WTC11 (cell line): ENCODE data around the gene BBS9. TPM values are rescaled to one million over a fixed set of nuclear protein-coding genes. Genes with fewer than 3 reads are reported as not detected.

Experiments
- ATAC-seq: fragments of 200-7000 bp; cut with Tn5 transposase; 2 replicates; pipeline ENCODE4 v1.10.0; 2021; ENCODE audit warnings: mild to moderate bottlenecking, moderate library complexity
- CTCF ChIA-PET: fragments of 300-600 bp; sonication (Branson Sonifier 250); formaldehyde crosslinking; loops from one replicate; lab custom pipeline; 2021; ENCODE audit warnings: antibody characterized with exemption; lab: Charles Lee
- POLR2A ChIA-PET: fragments of 350-600 bp; sonication (Branson Sonifier 250); formaldehyde crosslinking; loops from one replicate; lab custom pipeline; 2021; ENCODE audit warnings: antibody characterized with exemption; lab: Charles Lee
- DNase-seq: peaks from one replicate; pipeline ENCODE4 v3.0.0; 2021; ENCODE audit warnings: low spot score
- H3K27ac Mint-ChIP-seq: 2 replicates; pipeline ENCODE4 v1.8.0; 2021; ENCODE audit warnings: mixed read lengths
- H3K27me3 Mint-ChIP-seq: 2 replicates; pipeline ENCODE4 v1.8.0; 2021; ENCODE audit warnings: low read depth, mild to moderate bottlenecking, moderate library complexity, mixed read lengths
- H3K36me3 Mint-ChIP-seq: 2 replicates; pipeline ENCODE4 v1.8.0; 2021; ENCODE audit warnings: mixed read lengths
- H3K4me1 Mint-ChIP-seq: 2 replicates; pipeline ENCODE4 v1.8.0; 2022; ENCODE audit warnings: mixed read lengths
- H3K4me3 Mint-ChIP-seq: 2 replicates; pipeline ENCODE4 v1.8.0; 2021; ENCODE audit warnings: mild to moderate bottlenecking, moderate library complexity, mixed read lengths
- H3K9me3 Mint-ChIP-seq: 2 replicates; pipeline ENCODE4 v1.8.0; 2021; ENCODE audit warnings: mixed read lengths
- CREB1 ChIP-seq: sonication (generic); formaldehyde crosslinking; IDR thresholded peaks from 2 replicates; pipeline ENCODE4 v1.8.0; 2023; ENCODE audit warnings: mild to moderate bottlenecking, missing genetic modification reagents
- KAT7 ChIP-seq: sonication (generic); formaldehyde crosslinking; IDR thresholded peaks from 2 replicates; pipeline ENCODE4 v1.8.1; 2023; ENCODE audit warnings: missing genetic modification reagents, mild to moderate bottlenecking, borderline replicate concordance
- MXD4 ChIP-seq: fragments of 250-450 bp; sonication (Bioruptor Pico); IDR thresholded peaks from 2 replicates; pipeline ENCODE4 v1.8.0; 2021; ENCODE audit warnings: mild to moderate bottlenecking, moderate library complexity, borderline replicate concordance
- NR1H2 ChIP-seq: sonication (generic); formaldehyde crosslinking; IDR thresholded peaks from 2 replicates; pipeline ENCODE4 v1.9.0; 2021; ENCODE audit warnings: mild to moderate bottlenecking, moderate library complexity, missing genetic modification reagents
- ZBTB21 ChIP-seq: sonication (generic); formaldehyde crosslinking; IDR thresholded peaks from 2 replicates; pipeline ENCODE4 v1.8.1; 2023; ENCODE audit warnings: mild to moderate bottlenecking, missing genetic modification reagents, borderline replicate concordance
- total RNA-seq: library from RNA; stranded (reverse); gene quantifications from 3 replicates; pipeline ENCODE4 v1.2.3, GENCODE V29; 2021
- TF ChIP-seq, protein P1 (sequence below): sonication (generic); formaldehyde crosslinking; IDR thresholded peaks from 2 replicates; pipeline ENCODE4 v1.8.1; 2022; ENCODE audit warnings: low read depth, missing genetic modification reagents, borderline replicate concordance
- TF ChIP-seq, protein P2 (sequence below): fragments of 200-600 bp; IDR thresholded peaks from 2 replicates; pipeline ENCODE4 v1.8.0; 2022; ENCODE audit warnings: antibody characterized with exemption
- TF ChIP-seq, protein P3 (sequence below): sonication (generic); formaldehyde crosslinking; IDR thresholded peaks from 2 replicates; pipeline ENCODE4 v1.8.1; 2023; ENCODE audit warnings: mild to moderate bottlenecking, missing genetic modification reagents, moderate library complexity
- TF ChIP-seq, protein P4 (sequence below): sonication (generic); formaldehyde crosslinking; IDR thresholded peaks from 2 replicates; pipeline ENCODE4 v1.8.0; 2023; ENCODE audit warnings: missing genetic modification reagents, mild to moderate bottlenecking, borderline replicate concordance
- TF ChIP-seq, protein P5 (sequence below): sonication (generic); formaldehyde crosslinking; IDR thresholded peaks from 2 replicates; pipeline ENCODE4 v1.8.1; 2023; ENCODE audit warnings: mild to moderate bottlenecking, missing genetic modification reagents
- TF ChIP-seq, protein P6 (sequence below): sonication (generic); formaldehyde crosslinking; IDR thresholded peaks from 2 replicates; pipeline ENCODE4 v1.8.1; 2023; ENCODE audit warnings: mild to moderate bottlenecking, missing genetic modification reagents, borderline replicate concordance

BBS9 gene
- total RNA-seq, 1 experiment from 2014 or later, result 56.6 TPM

DNA sequence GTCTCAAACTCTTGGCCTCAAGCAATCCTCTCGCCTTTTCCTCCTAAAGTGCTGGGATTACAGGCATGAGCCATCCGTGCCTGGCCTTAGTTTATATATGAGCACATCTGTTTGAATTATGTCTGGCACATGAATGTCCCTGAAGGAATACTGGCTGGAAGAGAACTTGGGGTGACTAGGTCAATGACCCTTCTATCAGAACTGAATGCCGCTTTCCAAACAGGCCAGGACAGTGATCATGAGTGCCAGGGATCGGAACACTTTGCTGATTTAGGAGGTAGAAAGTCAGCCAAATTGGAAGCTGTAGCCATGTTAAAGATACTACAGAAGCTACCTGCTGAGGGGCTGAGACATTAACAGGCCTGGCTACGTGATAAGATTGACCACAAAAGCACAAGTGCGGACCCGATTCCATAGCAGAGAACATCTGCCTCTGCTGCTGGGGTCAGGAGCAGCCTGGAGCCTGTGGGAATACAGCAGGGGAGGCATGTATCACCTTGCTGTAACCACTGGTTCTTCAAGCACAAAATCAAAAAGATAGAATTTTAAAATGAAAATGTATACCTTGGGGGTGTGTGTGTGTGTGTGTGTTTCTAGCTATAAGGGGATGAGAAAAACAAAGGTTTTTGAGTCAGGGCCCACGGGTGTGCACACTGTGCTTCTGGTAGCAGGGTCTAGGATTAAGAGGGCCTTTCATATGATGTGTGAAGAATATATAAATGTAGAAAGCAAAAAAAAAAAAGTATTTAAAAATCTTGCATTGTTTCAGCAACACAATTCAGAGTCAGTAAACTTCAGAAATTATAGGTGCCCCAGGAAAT, 293.7 kb downstream of the BBS9 start:
- CTCF ChIA-PET, result interaction anchor here (0.8 to 2.6 kb wide), 10 partner anchors 17 to 665 kb away, joined by 3 to 9 read pairs (median 4); no protein-coding TSS in a partner anchor
- DNase-seq, result no peak
- POLR2A ChIA-PET, result interaction anchor here (0.8 kb wide), 1 partner anchor 183 kb away, joined by 3 read pairs; no protein-coding TSS in a partner anchor

DNA sequence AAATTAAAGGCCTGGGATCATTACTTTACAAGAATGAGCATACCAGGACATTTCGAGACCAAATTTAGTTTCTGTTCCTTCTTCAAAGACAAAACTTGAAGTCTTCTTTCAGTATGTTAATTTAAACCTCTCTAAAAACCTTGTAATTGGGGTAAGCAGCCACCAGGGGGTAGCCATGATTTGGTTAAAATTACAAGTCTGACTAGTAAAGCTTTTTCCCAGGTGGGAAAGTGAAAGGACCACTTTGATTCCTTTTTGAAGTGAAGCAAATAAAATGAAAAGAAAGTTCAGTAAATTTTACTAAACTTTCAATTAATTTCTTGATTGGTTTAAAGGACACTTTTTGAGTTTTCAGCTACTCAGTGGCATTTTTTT, 294.3 kb downstream of the BBS9 start:
- Mint-ChIP-seq H3K36me3 (no peaks in the 10 kb centered on the region), H3K27me3 (no peaks in the 10 kb centered on the region), H3K27ac (no peak overlapping the region), H3K4me3 (no peak overlapping the region), H3K9me3 (no peaks in the 10 kb centered on the region), H3K4me1 (peaks cover 9% of the 10 kb centered on the region)
- ATAC-seq (peak; percentile 38; the same call in 1 of the 2 replicates), DNase-seq (peak; percentile 35)
- TF ChIP-seq, protein P1, sequence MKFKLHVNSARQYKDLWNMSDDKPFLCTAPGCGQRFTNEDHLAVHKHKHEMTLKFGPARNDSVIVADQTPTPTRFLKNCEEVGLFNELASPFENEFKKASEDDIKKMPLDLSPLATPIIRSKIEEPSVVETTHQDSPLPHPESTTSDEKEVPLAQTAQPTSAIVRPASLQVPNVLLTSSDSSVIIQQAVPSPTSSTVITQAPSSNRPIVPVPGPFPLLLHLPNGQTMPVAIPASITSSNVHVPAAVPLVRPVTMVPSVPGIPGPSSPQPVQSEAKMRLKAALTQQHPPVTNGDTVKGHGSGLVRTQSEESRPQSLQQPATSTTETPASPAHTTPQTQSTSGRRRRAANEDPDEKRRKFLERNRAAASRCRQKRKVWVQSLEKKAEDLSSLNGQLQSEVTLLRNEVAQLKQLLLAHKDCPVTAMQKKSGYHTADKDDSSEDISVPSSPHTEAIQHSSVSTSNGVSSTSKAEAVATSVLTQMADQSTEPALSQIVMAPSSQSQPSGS (CRISPR knock-in tag), result no peak
- TF ChIP-seq, protein P2, sequence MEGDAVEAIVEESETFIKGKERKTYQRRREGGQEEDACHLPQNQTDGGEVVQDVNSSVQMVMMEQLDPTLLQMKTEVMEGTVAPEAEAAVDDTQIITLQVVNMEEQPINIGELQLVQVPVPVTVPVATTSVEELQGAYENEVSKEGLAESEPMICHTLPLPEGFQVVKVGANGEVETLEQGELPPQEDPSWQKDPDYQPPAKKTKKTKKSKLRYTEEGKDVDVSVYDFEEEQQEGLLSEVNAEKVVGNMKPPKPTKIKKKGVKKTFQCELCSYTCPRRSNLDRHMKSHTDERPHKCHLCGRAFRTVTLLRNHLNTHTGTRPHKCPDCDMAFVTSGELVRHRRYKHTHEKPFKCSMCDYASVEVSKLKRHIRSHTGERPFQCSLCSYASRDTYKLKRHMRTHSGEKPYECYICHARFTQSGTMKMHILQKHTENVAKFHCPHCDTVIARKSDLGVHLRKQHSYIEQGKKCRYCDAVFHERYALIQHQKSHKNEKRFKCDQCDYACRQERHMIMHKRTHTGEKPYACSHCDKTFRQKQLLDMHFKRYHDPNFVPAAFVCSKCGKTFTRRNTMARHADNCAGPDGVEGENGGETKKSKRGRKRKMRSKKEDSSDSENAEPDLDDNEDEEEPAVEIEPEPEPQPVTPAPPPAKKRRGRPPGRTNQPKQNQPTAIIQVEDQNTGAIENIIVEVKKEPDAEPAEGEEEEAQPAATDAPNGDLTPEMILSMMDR, result peak; percentile 47
- CTCF ChIA-PET, result interaction anchor here (0.9 to 2.6 kb wide), 11 partner anchors 10 to 664 kb away, joined by 3 to 9 read pairs (median 3); no protein-coding TSS in a partner anchor
- POLR2A ChIA-PET, result interaction anchor here (0.8 kb wide), 1 partner anchor 182 kb away, joined by 3 read pairs; no protein-coding TSS in a partner anchor

More for the DNA sequence above, 293.7 kb downstream of the BBS9 start:
- Mint-ChIP-seq H3K27ac (peak overlapping the region; percentile 89), H3K4me3 (no peak overlapping the region), H3K9me3 (no peaks in the 10 kb centered on the region), H3K4me1 (peaks cover 15% of the 10 kb centered on the region), H3K27me3 (no peaks in the 10 kb centered on the region), H3K36me3 (no peaks in the 10 kb centered on the region)
- no peak for TF ChIP-seq KAT7 (CRISPR knock-in tag)
- TF ChIP-seq MXD4 (CRISPR knock-in tag), result no peak
- TF ChIP-seq, protein P3, sequence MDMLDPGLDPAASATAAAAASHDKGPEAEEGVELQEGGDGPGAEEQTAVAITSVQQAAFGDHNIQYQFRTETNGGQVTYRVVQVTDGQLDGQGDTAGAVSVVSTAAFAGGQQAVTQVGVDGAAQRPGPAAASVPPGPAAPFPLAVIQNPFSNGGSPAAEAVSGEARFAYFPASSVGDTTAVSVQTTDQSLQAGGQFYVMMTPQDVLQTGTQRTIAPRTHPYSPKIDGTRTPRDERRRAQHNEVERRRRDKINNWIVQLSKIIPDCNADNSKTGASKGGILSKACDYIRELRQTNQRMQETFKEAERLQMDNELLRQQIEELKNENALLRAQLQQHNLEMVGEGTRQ (CRISPR knock-in tag), result no peak
- no peak for TF ChIP-seq CREB1
- no peak for TF ChIP-seq NR1H2 (CRISPR knock-in tag)
- ATAC-seq, result peak; percentile 29; the same call in 1 of the 2 replicates

DNA sequence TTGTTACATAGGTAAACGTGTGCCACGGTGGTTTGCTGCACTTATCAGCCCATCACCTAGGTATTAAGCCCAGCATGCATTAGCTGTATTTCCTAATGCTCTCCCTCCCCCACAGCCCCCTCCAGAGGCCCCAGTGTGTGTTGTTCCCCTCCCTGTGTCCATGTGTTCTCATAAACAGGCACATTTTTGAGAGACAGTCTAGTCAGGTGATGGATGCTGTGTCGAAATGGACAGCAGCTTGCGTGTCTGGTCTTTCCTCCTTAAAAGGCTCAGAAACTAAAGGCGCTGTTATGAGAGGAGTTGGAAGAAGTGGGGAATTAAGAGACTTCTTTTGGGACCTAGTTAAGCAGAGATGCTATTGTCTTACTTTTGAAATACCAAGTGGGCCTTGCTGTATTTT, 296.0 kb downstream of the BBS9 start:
- Mint-ChIP-seq H3K36me3 (no peaks in the 10 kb centered on the region), H3K9me3 (no peaks in the 10 kb centered on the region), H3K27me3 (no peaks in the 10 kb centered on the region), H3K27ac (no peak overlapping the region), H3K4me3 (no peak overlapping the region), H3K4me1 (peaks cover 9% of the 10 kb centered on the region)
- DNase-seq (no peak), ATAC-seq (no peak)
- POLR2A ChIA-PET, result no interaction called here
- CTCF ChIA-PET, result interaction anchor here (1.0 to 2.6 kb wide), 3 partner anchors 34 to 557 kb away, joined by 3 to 8 read pairs (median 3); no protein-coding TSS in a partner anchor
- TF ChIP-seq KAT7 (CRISPR knock-in tag), result no peak
- no peak for TF ChIP-seq ZBTB21 (CRISPR knock-in tag)
- TF ChIP-seq, protein P4, sequence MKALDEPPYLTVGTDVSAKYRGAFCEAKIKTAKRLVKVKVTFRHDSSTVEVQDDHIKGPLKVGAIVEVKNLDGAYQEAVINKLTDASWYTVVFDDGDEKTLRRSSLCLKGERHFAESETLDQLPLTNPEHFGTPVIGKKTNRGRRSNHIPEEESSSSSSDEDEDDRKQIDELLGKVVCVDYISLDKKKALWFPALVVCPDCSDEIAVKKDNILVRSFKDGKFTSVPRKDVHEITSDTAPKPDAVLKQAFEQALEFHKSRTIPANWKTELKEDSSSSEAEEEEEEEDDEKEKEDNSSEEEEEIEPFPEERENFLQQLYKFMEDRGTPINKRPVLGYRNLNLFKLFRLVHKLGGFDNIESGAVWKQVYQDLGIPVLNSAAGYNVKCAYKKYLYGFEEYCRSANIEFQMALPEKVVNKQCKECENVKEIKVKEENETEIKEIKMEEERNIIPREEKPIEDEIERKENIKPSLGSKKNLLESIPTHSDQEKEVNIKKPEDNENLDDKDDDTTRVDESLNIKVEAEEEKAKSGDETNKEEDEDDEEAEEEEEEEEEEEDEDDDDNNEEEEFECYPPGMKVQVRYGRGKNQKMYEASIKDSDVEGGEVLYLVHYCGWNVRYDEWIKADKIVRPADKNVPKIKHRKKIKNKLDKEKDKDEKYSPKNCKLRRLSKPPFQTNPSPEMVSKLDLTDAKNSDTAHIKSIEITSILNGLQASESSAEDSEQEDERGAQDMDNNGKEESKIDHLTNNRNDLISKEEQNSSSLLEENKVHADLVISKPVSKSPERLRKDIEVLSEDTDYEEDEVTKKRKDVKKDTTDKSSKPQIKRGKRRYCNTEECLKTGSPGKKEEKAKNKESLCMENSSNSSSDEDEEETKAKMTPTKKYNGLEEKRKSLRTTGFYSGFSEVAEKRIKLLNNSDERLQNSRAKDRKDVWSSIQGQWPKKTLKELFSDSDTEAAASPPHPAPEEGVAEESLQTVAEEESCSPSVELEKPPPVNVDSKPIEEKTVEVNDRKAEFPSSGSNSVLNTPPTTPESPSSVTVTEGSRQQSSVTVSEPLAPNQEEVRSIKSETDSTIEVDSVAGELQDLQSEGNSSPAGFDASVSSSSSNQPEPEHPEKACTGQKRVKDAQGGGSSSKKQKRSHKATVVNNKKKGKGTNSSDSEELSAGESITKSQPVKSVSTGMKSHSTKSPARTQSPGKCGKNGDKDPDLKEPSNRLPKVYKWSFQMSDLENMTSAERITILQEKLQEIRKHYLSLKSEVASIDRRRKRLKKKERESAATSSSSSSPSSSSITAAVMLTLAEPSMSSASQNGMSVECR (CRISPR knock-in tag), result no peak
- TF ChIP-seq, protein P5, sequence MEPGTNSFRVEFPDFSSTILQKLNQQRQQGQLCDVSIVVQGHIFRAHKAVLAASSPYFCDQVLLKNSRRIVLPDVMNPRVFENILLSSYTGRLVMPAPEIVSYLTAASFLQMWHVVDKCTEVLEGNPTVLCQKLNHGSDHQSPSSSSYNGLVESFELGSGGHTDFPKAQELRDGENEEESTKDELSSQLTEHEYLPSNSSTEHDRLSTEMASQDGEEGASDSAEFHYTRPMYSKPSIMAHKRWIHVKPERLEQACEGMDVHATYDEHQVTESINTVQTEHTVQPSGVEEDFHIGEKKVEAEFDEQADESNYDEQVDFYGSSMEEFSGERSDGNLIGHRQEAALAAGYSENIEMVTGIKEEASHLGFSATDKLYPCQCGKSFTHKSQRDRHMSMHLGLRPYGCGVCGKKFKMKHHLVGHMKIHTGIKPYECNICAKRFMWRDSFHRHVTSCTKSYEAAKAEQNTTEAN (CRISPR knock-in tag), result no peak
- TF ChIP-seq, protein P6, sequence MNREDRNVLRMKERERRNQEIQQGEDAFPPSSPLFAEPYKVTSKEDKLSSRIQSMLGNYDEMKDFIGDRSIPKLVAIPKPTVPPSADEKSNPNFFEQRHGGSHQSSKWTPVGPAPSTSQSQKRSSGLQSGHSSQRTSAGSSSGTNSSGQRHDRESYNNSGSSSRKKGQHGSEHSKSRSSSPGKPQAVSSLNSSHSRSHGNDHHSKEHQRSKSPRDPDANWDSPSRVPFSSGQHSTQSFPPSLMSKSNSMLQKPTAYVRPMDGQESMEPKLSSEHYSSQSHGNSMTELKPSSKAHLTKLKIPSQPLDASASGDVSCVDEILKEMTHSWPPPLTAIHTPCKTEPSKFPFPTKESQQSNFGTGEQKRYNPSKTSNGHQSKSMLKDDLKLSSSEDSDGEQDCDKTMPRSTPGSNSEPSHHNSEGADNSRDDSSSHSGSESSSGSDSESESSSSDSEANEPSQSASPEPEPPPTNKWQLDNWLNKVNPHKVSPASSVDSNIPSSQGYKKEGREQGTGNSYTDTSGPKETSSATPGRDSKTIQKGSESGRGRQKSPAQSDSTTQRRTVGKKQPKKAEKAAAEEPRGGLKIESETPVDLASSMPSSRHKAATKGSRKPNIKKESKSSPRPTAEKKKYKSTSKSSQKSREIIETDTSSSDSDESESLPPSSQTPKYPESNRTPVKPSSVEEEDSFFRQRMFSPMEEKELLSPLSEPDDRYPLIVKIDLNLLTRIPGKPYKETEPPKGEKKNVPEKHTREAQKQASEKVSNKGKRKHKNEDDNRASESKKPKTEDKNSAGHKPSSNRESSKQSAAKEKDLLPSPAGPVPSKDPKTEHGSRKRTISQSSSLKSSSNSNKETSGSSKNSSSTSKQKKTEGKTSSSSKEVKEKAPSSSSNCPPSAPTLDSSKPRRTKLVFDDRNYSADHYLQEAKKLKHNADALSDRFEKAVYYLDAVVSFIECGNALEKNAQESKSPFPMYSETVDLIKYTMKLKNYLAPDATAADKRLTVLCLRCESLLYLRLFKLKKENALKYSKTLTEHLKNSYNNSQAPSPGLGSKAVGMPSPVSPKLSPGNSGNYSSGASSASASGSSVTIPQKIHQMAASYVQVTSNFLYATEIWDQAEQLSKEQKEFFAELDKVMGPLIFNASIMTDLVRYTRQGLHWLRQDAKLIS, result no peak
